Amniotic stem cell (primary cell): ENCODE measurements around the gene ACTG2.
A peak's percentile ranks its signal among the peaks of the same experiment; 100 is the strongest.

Source experiments
- DNase-seq: peaks from one replicate; lab custom pipeline; 2025; lab: John Stamatoyannopoulos, UW

Gene ACTG2

GRCh38 chr2:73914667-73915066 is 21.9 kb downstream of the ACTG2 start:
- no peak for DNase-seq

GRCh38 chr2:73915437-73915993 is 22.7 kb downstream of the ACTG2 start:
- DNase-seq: no peak

GRCh38 chr2:73916666-73917065 is 23.9 kb downstream of the ACTG2 start:
- DNase-seq: no peak

- DNase-seq: no peak
Observed at GRCh38 chr2:73917296-73917695, 24.5 kb downstream of the ACTG2 start.

GRCh38 chr2:73917696-73918207 is 24.9 kb downstream of the ACTG2 start:
- no peak for DNase-seq

GRCh38 chr2:73918856-73919255 is 26.0 kb downstream of the ACTG2 start:
- no peak for DNase-seq

GRCh38 chr2:73919596-73920228 is 26.9 kb downstream of the ACTG2 start:
- no peak for DNase-seq

- no peak for DNase-seq
Observed at GRCh38 chr2:73920577-73921545, 28.1 kb downstream of the ACTG2 start.

GRCh38 chr2:73921581-73921980 is 28.8 kb downstream of the ACTG2 start:
- DNase-seq: no peak

GRCh38 chr2:73922681-73923080 is 29.9 kb downstream of the ACTG2 start:
- no peak for DNase-seq

- DNase-seq: no peak
Observed at GRCh38 chr2:73925033-73925704, 32.4 kb downstream of the ACTG2 start.

GRCh38 chr2:73925853-73926492 is 33.2 kb downstream of the ACTG2 start:
- no peak for DNase-seq

- peak; percentile 99 for DNase-seq
Observed at GRCh38 chr2:73926493-73927327, 33.9 kb downstream of the ACTG2 start, which contains the start of gene DGUOK. DGUOK (plus strand) TSS chr2:73926880; CDS start chr2:73926911, 31 bp downstream.

- DNase-seq: no peak
Observed at GRCh38 chr2:73927344-73927743, 34.5 kb downstream of the ACTG2 start.

- no peak for DNase-seq
Observed at GRCh38 chr2:73928963-73929347, 36.1 kb downstream of the ACTG2 start.

- DNase-seq: no peak
Observed at GRCh38 chr2:73930386-73930785, 37.6 kb downstream of the ACTG2 start.

GRCh38 chr2:73931531-73932500 is 39.0 kb downstream of the ACTG2 start:
- no peak for DNase-seq

- DNase-seq: no peak
Observed at GRCh38 chr2:73933194-73933593, 40.4 kb downstream of the ACTG2 start.

GRCh38 chr2:73935641-73936040 is 42.8 kb downstream of the ACTG2 start:
- no peak for DNase-seq
